Skeletal muscle tissue (tissue), 4 donors: ENCODE results near the gene RTCB. TPM values are rescaled to one million over a fixed set of nuclear protein-coding genes. Genes with fewer than 3 reads are reported as not detected.

Experiments
- H3K27ac ChIP-seq: one replicate; pipeline ENCODE4 v1.7.0; 2013; ENCODE audit warnings: mild to moderate bottlenecking, low read depth, low read length, inconsistent platforms
- H3K27me3 ChIP-seq, 3 donors: one replicate each; pipeline ENCODE4 v1.7.0; 2013; ENCODE audit warnings: low read length in 3 of 3; ENCODE audit not compliant: control insufficient read depth in 3 of 3, insufficient read depth in 3 of 3
- H3K36me3 ChIP-seq, 3 donors: one replicate each; pipeline ENCODE4 v1.7.0; 2013; ENCODE audit warnings: low read length in 3 of 3; ENCODE audit not compliant: control insufficient read depth in 3 of 3, insufficient read depth in 3 of 3
- H3K4me1 ChIP-seq, 3 donors: one replicate each; pipeline ENCODE4 v1.7.0; 2013; ENCODE audit warnings: low read length in 3 of 3, mild to moderate bottlenecking in 3 of 3; ENCODE audit not compliant: control insufficient read depth in 3 of 3, insufficient read depth in 3 of 3
- H3K4me3 ChIP-seq, 3 donors: one replicate each; pipeline ENCODE4 v1.7.0; 2013; ENCODE audit warnings: low read length in 3 of 3
- H3K9ac ChIP-seq, 3 donors: one replicate each; pipeline ENCODE4 v1.7.0; 2013; ENCODE audit warnings: low read length in 3 of 3, mild to moderate bottlenecking in 3 of 3, moderate library complexity in 2 of 3, low read depth in 1 of 3
- H3K9me3 ChIP-seq, 3 donors: one replicate each; pipeline ENCODE4 v1.7.0; 2013; ENCODE audit warnings: low read length in 3 of 3; ENCODE audit not compliant: control insufficient read depth in 3 of 3
- total RNA-seq: library from RNA; depleted of rRNA; stranded (reverse); fragments of >200 nt; gene quantifications from one replicate; pipeline ENCODE4 v1.2.3, GENCODE V29; 2014
- donor health status: Osteomylitis.

The RTCB gene
- total RNA-seq, 1 donor from 2014 or later = 91.3 TPM

DNA sequence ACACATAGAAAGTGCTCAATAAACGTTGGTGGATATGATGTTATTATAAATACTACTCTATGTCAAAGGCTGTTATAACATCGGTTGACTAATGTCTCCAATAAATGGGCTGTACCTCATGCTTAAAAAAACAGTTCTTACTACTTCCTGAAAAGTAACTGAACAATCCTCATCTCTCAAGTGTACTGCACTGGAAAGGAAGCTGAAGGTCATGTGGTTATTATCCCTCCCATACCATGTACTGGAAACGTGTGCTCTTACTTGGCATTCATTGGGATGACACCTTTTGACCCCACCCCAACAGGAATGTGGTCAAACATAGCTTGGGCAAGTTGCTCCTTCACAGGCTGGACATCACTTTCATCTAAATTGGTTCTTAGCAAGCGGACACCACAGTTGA, 10.6 kb downstream of the RTCB start:
- no peak overlapping the region for H3K27ac ChIP-seq
- H3K4me1 ChIP-seq = no peaks in the 10 kb centered on the region
- no peak overlapping the region for H3K4me3 ChIP-seq
- H3K27me3 ChIP-seq = no peaks in the 10 kb centered on the region
- H3K9ac ChIP-seq = no peak overlapping the region
- H3K36me3 ChIP-seq = peaks cover 27 to 77% (median 54%) of the 10 kb centered on the region in 3 donors
- H3K9me3 ChIP-seq = no peaks in the 10 kb centered on the region

DNA sequence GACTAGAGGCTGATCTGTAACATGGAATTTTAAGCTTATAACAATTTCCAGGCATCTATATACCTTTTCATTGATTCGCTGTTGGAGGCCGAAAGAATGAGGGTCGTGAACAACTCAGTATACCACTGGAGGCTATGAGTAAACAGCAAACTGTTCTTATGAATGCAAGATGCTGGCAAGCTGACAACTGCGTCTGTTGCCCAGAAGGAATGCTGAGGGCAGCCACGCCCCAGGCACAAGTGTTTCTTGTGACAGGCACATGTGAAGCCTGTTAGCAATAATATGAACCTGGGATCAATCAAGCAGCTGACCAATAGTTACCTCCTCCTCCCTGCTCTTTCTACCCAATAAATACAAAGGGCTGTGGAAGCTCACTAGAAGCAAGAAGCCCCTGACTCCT, 15.3 kb downstream of the RTCB start:
- Histone ChIP-seq H3K27me3 (no peaks in the 10 kb centered on the region), H3K36me3 (peaks cover 51 to 92% (median 77%) of the 10 kb centered on the region in 3 donors), H3K4me3 (no peak overlapping the region), H3K9me3 (no peaks in the 10 kb centered on the region), H3K9ac (no peak overlapping the region), H3K4me1 (no peaks in the 10 kb centered on the region), H3K27ac (no peak overlapping the region)

DNA sequence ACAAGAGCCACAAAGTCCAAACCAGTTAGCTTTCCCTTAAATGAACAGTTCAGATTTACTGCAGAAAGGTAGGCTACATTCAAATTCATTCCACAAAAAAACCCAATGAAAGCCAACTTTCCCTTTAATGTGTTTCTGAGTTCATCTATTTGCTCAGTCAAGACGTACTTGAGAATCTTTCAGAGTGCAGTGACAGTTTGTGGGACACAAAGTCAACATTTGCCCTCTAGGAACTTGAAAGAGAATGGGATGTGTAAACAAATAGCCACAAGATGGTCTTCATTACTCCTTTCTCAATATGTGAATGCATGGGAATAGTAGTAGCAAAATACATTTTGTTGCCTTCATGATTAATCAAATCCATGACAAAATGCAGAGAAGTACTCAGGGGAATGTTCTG, 15.8 kb downstream of the RTCB start:
- Histone ChIP-seq H3K27me3 (no peaks in the 10 kb centered on the region), H3K4me1 (no peaks in the 10 kb centered on the region), H3K27ac (no peak overlapping the region), H3K36me3 (peaks cover 51 to 89% (median 72%) of the 10 kb centered on the region in 3 donors), H3K9me3 (no peaks in the 10 kb centered on the region), H3K4me3 (no peak overlapping the region), H3K9ac (no peak overlapping the region)

DNA sequence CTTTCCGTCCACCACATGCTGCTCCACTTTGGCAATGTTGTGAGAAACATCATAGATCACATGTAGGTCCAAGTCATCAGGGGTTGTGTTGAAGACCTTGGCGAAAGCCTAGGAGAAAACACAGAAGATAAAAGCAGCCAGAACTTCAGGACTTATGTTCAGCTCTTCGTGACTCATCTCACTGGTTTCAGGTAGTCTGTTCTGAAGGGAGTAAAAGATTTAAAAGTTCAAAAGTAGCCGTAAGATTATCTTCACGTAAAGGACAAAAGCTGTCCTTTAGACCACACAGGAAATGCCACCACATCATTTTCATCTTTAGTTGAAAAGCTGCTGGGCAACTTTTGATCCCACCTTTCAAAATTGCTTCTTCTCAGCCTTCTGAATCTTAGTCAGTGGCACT, 16.9 kb downstream of the RTCB start:
- H3K4me3 ChIP-seq = no peak overlapping the region
- H3K9ac ChIP-seq = no peak overlapping the region
- no peaks in the 10 kb centered on the region for H3K9me3 ChIP-seq
- H3K4me1 ChIP-seq = no peaks in the 10 kb centered on the region
- H3K27ac ChIP-seq = no peak overlapping the region
- no peaks in the 10 kb centered on the region for H3K27me3 ChIP-seq
- peaks cover 50 to 84% (median 68%) of the 10 kb centered on the region in 3 donors for H3K36me3 ChIP-seq

DNA sequence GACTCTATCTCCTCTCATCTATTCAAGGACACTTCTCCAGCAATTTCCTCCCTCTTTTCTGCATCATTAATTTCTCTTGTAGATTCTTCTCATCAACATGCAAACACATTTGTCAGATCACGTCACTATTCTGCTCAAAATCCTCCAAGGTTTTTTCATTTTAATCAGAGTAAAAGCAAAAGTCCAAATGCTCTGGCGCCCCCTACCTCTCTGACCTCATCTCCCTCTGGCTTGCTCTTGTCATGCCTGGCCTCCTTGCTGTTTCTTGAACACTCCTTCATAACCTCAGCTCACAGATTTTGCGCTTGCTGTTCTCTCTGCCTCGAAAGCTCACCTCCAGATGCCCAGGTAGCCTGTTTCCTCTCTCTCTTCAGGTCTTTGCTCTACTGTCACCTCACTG, 22.4 kb downstream of the RTCB start:
- no peaks in the 10 kb centered on the region for H3K4me1 ChIP-seq
- no peaks in the 10 kb centered on the region for H3K27me3 ChIP-seq
- H3K4me3 ChIP-seq = no peak overlapping the region
- H3K36me3 ChIP-seq = peaks cover 45 to 72% (median 72%) of the 10 kb centered on the region in 3 donors
- H3K9ac ChIP-seq = no peak overlapping the region
- no peak overlapping the region for H3K27ac ChIP-seq
- no peaks in the 10 kb centered on the region for H3K9me3 ChIP-seq

DNA sequence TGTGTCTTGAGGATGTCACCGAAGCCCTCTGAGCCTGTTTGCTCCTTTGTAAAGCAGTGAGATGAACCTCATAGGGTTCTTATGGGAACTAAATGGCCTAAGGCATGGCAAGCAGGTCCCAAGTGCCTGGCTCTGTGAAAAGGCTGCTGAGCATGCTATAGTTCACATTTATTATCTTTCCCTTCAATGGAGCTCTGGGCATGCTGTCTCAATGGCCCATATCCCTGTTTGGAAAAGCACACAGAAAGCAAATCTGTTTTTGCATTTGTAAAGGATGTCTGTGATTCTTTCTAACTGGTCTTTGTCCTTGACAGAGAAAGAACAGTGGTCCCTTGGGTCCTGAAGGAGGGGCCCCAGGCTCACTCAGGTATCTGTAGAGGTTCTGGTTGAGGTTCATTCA, 26.4 kb downstream of the RTCB start:
- Histone ChIP-seq H3K4me3 (no peak overlapping the region), H3K9me3 (no peaks in the 10 kb centered on the region), H3K27me3 (no peaks in the 10 kb centered on the region), H3K27ac (no peak overlapping the region), H3K9ac (no peak overlapping the region), H3K36me3 (peaks cover 22 to 44% (median 40%) of the 10 kb centered on the region in 3 donors), H3K4me1 (no peaks in the 10 kb centered on the region)

DNA sequence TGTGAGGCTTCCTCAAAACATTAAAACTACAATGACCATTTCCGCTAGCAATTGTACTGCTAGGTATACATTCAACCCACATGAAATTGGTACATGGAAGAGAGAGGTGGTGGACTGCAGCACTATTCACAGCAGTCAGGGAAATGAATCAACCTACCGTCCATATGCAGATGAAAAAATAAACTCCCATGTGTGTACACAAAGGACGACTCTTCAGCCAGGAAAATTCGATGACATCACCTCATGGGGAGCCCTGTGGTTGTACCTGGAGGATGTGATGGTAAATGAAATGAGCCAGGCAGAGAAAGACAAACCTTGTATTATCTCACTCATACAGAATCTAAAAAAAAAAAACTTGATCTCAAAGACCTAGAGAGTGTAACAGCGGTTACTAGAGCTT, 31.1 kb downstream of the RTCB start:
- no peak overlapping the region for H3K9ac ChIP-seq
- H3K9me3 ChIP-seq = no peaks in the 10 kb centered on the region
- peaks cover 5 to 8% (median 7%) of the 10 kb centered on the region in 3 donors for H3K36me3 ChIP-seq
- H3K4me1 ChIP-seq = no peaks in the 10 kb centered on the region
- no peaks in the 10 kb centered on the region for H3K27me3 ChIP-seq
- no peak overlapping the region for H3K27ac ChIP-seq
- no peak overlapping the region for H3K4me3 ChIP-seq

DNA sequence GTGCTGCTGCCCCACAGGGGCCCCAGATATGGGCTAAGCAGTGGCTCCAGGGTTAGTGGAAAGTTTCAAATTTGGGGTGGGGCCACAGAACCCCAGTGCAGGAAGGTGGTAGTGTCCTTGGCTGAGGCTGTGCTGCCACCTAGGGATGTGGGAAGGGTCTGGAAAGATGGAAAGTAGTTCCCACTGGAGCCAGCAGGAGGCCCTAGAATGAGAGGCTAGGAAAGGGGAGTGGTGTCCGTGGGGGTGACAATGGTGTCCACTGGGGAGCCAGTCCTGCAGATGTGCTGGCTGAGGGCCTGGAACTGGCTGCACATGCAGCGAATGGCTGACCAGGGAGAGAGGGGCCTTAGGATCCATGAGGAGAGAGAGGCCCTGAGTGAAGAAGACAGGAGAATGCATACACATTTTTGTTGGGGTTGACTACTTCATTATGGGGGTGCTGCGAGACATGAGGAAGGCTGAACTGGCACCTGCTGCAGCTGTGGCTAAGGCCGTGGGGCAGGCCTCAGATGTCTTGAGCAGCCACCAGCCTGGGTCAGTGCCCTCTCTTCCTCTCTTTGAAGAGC, 33.3 kb downstream of the RTCB start:
- H3K27ac ChIP-seq = no peak overlapping the region

DNA sequence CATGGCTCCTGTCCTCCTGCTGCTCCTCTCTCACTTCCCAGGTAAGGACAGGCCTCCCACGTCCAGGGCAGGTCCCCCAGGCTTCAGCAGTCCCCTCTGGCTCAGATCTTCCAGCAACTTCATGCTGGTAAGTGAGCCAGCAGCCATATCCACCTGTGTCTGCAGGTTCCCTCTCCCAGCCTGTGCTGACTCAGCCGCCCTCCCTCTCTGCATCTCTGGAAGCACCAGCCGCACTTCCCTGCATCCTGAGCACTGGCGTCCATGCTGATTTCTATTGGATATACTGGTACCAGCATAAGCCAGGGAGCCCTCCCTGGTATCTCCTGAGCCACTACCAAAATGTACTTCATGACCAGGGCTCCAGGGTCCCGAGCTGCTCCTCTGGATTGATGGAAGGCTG, 35.4 kb downstream of the RTCB start:
- no peak overlapping the region for H3K27ac ChIP-seq
- H3K9me3 ChIP-seq = no peaks in the 10 kb centered on the region
- H3K36me3 ChIP-seq = no peaks in the 10 kb centered on the region
- no peak overlapping the region for H3K9ac ChIP-seq
- no peaks in the 10 kb centered on the region for H3K4me1 ChIP-seq
- no peak overlapping the region for H3K4me3 ChIP-seq
- no peaks in the 10 kb centered on the region for H3K27me3 ChIP-seq

More for the DNA sequence above, 33.3 kb downstream of the RTCB start:
- H3K9ac ChIP-seq = no peak overlapping the region
- H3K4me1 ChIP-seq = no peaks in the 10 kb centered on the region
- no peaks in the 10 kb centered on the region for H3K9me3 ChIP-seq
- no peaks in the 10 kb centered on the region for H3K27me3 ChIP-seq
- H3K4me3 ChIP-seq = no peak overlapping the region
- no peaks in the 10 kb centered on the region for H3K36me3 ChIP-seq

DNA sequence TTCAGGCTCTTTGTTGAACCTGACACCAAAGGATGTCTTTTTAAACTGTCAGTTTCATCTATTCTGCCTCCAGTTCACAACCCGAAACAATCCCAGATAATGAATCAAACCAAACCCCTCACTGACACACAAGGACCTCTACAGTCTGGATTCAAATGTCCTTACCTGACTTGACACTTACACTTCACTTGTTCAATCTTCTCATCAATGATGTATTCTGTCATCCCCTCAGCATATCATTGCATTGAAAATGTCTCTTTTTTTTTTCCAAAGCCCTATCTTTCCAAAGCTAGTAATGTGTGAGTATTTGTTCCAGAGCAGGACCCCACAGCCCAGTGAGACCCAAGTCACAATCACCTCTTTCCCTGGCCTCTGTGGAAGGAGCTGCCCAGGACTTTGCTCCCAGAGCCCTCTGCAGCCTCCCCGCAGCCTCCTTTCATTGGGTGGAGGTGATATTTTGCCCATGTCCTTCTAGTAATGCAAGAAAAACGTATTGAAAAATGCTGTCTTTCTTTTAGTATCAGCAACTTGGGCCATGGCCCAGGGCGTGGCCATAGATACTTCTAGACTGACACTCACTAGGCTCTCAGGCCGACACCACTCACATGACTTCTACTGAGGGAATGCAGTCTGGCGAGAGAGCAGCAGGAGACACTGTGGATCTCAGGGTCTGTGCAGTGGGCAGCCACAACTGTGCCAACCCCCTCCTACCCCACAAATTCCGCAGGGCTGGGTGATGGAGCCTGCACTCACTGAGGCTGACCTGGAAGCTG, 36.2 kb downstream of the RTCB start:
- H3K27ac ChIP-seq = no peak overlapping the region
- H3K4me3 ChIP-seq = no peak overlapping the region
- no peaks in the 10 kb centered on the region for H3K4me1 ChIP-seq
- H3K9ac ChIP-seq = no peak overlapping the region
- H3K27me3 ChIP-seq = no peaks in the 10 kb centered on the region
- H3K9me3 ChIP-seq = no peaks in the 10 kb centered on the region
- H3K36me3 ChIP-seq = no peaks in the 10 kb centered on the region
